ENCODE results near the gene PTRHD1. TPM values are rescaled to one million over a fixed set of nuclear protein-coding genes. Genes with fewer than 3 reads are reported as not detected.
"Not testable (repeated sequence)": the region's sequence is repeated elsewhere in the genome, so short reads cannot be mapped to it uniquely, and the experiment has no call there.

The PTRHD1 gene
- polyA plus RNA-seq, 1 donor = 33.7 TPM

DNA sequence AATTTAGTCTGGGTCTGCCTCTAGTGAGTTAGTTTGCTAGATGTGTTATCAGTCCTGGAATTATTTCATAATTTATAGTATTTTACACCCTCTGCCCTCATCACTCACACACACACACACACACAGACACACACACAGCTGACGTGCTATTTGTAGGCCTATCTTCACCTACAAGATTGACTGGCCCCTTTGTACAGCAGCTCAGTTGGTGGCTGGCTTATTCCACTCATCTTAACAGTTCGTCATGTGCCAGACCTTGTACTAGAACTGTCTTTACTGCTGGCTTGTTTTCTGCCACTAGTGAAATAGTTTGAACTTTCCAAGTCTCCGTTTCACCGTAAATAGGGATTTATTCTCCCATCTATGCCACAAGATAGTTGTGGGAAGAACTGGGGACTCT, 21.3 kb upstream of the PTRHD1 start:
- DNase-seq = no peak

DNA sequence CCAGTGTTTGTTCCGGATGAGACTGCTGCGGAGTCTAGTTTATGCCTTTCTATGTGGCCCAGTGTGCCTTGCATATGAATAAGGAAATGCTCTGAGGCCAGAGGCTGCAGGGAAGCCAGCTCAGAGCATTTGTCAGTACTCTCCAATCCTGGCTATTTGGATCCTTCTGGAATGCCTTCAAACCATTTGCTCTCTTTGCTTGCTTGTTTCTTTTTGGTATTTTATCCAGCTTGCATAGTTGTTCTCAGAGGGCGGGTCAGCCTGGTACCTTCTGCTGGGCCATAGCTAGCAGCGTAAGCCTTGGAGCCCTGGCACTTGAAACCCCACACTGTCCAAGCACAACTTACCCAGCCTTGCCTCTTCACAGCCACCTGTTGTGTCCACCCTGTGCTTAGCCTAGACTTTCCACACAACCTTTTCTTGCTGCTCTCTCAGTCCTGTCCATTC, 20.5 kb upstream of the PTRHD1 start:
- DNase-seq = no peak

DNA sequence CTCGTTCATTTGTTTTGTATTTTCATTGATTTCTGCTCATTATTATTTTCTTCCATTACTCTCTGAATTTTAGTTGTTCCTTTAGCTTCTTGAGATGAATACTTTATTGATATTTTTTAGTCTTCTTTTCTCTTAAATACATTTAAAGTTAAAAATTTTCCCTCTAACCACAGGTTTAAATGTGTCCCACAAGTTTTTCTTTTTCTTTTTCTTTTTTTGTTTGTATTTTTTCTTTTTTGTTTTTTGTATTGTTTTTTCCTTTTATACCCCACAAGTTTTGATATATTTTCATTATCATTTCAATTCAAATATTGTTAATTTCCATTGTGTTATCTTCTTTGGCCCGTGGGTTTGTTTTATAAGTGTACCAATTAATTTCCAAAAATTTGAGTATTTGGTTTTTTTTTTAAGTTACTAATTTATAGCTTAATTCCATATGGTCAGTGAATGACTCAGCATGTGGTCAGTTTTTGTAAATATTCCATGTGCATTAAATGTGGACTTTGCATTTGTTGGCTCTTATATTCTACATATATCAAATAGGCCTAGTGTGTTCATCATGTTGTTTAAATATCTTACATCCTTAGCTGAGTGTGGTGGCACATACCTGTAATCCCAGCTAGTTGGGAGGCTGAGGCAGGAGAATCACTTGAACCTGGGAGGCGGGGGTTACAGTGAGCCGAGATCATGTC, 16.3 kb upstream of the PTRHD1 start:
- no peak for DNase-seq

DNA sequence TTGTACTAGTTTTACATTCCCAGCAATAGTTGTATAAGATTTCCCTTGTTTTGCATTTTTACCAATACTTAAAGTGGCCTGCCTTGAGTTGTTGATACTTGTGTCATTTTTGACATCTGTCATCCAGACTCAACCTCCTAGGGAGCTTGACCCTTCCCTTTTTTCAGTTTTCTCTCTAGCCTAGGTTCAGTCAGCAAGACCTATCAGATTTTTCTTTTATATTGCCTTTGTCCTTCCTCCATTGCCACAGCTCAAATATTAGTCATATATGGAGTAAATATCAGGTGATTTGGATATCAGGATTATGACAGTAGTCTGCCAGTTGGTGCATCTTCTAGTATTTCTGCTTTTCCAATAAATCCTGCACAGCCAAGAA, 13.5 kb upstream of the PTRHD1 start:
- no peak for DNase-seq

DNA sequence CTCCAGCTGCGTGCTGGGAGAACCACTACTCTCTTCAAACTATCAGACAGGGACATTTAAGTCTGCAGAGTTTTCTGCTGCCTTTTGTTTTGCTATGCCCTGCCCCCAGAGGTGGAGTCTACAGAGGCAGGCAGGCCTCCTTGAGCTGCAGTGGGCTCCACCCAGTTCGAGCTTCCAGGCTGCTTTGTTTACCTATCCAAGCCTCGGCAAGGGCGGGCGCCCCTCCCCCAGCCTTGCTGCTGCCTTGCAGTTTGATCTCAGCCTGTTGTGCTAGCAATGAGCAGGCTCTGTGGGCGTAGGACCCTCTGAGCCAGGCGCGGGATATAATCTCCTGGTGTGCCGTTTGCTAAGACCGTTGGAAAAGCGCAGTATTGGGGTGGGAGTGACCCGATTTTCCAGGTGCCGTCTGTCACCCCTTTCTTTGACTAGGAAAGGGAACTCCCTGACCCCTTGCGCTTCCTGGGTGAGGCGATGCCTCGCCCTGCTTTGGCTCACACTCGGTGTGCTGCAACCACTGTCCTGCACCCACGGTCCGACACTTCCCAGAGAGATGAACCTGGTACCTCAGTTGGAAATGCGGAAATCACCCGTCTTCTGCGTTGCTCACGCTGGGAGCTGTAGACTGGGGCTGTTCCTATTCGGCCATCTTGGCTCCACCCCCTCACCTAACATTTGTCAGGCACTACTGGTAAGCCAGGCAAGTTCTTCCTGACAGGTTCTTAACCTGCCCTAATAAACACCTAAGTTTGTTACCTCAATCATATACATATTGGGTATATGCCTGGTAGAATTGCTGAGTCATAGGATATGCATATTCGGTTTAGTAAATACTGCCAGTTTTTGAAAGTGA, 12.8 kb upstream of the PTRHD1 start:
- DNase-seq = not testable (repeated sequence)

DNA sequence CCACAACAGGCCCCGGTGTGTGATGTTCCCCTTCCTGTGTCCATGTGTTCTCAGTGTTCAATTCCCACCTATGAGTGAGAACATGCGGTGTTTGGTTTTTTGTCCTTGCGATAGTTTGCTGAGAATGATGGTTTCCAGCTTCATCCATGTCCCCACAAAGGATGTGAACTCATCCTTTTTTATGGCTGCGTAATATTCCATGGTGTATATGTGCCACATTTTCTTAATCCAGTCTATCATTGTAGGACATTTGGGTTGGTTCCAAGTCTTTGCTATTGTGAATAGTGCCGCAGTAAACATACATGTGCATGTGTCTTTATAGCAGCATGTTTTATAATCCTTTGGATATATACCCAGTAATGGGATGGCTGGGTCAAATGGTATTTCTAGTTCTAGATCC, 7.3 kb upstream of the PTRHD1 start:
- not testable (repeated sequence) for DNase-seq

DNA sequence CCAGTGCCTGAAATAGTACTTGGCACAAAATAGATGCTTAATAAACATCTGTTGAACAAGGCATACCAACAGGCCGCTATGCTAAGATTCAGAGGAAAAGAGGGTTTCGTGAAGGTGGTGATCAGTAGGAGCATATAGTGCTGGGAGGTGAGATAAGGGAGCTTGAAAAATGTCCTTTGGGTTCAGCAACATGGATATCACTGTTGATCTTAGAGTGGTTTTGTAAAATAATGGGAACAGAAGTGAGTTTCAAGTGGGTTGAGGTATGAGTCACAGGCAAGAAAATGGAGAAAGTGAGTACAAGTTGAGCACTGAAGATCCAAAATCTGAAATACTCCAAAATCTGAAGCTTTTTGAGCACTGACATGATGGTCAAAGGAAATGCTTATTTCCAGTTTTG, 4.5 kb upstream of the PTRHD1 start:
- no peak for DNase-seq

DNA sequence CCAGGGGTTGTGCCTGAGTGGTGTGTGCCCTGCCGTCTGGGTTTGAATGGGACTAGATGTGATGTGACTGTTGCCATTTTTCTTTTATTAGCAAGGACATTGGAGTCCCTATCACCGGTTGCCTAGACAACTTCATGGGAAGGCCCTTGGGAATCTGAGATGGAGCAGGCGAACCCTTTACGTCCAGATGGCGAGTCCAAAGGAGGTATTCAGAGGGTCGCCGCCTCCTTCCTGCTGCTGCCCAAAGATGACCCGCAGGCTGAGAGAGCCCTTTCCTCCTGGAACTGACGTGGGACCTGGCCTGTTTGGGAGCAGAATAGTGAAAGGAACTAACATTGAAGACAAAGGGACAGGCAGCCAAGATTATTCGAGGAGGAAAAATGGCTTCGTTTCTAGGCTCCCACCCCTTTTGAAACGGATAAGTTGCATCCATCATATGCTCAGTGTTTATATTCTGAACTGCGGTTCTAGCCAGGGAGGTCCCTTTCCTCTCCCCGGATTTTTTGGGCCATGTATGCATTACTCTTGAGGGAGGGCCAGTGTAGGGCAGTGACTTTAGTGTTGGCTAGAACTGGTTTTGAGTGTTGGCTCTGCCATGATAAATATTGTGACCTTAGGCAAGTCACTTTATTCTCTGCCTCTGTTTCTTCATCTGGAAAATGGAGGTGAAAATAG, 707 bp upstream of the PTRHD1 start:
- DNase-seq = no peak

DNA sequence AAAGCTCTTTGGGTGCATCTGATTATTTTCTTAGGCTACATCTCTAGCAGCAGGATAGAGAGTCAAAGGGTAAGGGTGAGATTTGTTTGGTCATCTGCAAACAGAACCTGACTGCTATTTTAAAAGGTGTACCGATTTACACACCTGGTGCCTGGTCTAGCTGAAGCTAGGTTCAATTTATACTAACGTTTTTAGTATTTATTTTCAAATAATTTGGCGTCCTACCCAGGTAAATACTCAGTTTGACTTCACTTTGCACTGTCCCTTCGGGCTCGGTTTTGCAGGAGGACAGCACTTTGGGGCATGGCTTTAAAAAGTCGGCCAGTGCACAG, 683 bp downstream of the PTRHD1 start:
- no peak for DNase-seq

DNA sequence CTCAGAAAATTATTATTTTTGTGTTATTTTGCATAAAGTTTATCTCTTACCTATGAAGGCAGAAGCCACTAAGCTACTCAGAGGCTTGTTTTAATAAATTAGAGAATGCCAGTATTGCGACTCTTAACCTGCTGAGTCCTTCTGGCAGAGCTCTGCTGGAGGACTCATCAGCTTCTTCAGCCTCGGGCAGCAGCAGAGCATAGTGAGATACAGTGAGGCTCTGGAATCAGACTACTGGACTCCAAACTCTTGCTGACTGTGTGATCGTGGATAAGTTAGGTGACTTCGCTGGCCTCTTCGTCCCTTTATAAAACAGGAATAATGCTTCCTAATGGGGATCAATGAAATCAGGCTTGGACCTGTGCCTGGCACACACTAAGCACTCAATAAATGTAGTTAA, 1.7 kb downstream of the PTRHD1 start:
- no peak for DNase-seq

DNA sequence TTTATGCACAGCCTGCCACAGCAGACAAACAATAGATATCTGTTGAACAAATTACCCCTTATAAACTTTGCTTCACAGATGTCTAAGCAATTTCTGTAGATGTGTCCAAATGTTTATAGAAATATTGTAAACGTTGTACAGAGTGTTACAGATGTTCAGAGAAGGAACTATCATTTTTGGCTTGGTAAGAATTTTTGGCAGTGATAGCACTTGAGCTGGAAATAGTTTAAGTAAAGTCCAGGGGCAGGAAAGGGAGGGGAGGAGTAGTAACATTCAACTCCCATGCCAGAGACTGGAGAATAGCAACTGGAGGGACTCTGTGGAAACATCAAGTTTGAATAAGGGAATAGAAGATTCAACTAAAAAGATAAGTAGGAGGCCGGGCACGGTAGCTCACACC, 4.4 kb downstream of the PTRHD1 start:
- DNase-seq = no peak

DNA sequence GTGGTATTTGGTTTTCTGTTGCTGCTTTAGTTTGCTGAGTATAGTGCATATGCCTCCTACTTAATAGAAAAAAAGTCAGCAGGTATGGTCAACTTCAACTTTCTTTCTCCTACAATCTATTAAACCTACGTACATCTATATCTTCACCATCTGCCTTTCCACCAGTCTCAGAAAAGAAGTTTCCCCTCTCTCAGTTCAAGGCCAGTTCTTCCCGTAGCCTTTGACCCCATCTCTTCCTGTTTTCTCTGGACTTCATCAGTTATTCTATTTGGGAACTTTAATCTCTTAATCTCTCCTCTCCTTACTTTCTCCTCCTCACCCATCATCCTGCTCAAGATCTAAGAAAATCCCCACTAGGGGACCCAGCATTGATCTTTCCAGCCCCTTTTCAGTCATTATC, 5.7 kb downstream of the PTRHD1 start:
- no peak for DNase-seq

DNA sequence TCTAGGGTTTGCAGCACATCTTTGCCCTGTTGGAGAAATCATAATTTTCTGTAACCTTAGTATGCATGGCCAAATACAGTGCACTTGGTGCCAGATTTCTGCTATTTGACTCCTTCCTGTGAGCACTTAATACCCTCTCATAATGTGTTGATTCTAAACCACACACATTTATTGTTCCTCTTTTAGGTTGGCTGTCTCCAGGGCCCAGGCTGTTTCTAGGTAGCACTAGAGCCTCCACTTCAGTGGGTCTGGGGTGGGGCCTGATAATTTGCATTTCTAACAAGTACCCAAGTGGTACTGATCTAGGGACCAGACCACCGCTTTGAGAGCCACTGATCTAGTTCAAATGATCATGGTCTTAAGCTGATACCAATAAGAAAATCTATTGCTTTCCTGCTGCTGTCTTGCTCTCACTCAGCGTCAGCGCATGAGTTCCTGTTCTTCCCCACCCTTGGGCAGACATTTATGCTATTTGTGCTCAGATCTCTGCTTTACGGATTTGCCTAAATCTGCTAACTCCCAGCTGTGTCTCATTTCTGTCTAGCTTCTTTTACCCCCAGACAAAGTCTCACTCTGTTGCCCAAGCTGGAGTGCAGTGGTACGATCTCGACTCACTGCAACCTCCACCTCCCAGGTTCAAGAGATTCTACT, 7.4 kb downstream of the PTRHD1 start:
- no peak for DNase-seq

DNA sequence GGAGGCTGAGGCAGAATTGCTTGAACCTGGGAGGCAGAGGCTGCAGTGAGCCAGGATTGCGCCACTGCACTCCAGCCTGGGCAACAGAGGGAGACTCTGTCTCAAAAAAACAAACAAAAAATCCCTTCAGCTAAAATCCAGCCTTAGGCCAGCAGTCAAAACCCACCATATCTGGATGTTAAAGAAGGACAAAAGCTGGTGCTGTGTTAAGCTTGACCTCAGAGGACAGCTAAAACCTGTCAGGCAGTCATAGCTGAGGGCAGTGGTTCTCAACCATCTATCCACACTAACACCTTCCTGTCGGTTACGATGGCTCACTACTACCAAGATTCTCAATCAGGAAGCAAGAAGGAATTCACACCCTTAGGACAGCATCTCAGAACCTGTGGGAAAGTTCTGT, 9.6 kb downstream of the PTRHD1 start:
- DNase-seq = no peak

DNA sequence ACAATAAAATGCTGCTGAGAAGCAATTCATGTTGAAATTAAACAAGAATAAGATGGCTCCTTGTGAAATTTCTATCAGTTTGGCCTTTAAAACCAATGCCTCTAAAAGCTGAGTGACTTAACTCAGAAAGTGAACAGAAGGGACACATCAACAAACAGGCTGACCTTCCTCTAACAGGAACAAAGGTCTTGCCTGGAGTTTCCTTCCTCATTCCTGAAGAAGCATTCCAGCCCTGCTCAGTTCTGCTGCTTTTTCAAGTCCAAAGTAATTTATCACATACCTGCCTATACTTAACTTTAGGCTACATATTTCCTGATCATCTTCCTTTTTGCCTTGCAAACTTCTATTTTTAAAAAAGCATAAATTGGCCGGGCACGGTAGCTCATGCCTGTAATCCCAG, 14.1 kb downstream of the PTRHD1 start:
- no peak for DNase-seq

DNA sequence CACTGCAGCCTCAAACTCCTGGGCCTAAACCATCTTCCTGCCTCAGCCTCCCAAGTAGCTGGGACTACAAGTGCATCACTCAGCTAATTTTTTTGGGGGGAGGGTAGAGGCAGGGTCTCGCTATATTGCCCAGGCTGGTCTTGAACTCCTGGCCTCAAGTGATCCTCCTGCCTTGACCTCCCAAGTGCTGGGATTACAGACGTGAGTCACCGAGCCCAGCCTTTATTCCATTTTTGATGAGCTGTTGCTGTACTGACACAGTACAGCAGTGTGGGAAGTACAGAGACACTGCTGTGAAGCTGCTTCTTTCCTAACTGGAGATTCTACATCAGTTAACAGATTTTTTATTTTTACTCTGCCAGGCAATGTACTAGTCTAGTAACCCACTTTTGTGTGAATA, 18.8 kb downstream of the PTRHD1 start:
- no peak for DNase-seq

DNA sequence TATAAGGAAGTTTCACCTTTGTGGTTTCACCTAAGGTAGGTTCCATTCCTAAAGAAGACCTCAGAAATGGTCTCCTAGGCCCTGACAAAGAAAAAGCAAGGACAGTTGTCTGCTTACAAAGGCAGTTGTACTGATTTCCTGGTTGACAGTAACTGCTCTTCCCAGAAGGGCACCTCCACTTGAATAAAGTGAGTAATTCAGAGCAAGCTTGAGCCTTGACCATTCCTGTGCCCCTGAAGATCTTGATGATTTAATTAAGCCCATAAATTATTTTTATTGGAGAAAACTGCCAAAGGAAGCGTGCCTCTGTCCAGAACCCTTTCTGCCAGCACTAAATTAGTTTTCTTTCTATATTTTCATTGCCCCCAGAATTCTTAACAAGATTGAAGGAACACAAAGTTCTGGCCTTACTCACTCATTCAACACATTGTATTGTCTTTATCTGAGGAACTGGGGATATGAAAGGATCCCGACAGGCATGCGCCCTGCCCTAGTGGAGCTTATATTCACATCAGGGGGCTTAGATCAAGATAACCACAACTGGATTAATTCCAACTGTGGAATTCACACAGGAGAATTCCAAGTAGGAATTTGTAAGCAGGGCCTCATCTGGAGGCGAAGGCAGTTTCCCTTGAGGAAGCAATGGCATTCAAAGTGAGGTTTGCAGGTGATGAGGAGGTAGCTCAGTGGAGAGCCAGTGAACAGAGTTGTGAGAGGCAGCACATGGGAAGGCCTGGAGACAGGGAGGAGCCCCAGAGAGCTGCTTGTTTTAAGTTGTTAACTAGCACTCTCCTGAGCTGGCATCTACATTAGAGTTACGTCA, 21.2 kb downstream of the PTRHD1 start:
- no peak for DNase-seq

DNA sequence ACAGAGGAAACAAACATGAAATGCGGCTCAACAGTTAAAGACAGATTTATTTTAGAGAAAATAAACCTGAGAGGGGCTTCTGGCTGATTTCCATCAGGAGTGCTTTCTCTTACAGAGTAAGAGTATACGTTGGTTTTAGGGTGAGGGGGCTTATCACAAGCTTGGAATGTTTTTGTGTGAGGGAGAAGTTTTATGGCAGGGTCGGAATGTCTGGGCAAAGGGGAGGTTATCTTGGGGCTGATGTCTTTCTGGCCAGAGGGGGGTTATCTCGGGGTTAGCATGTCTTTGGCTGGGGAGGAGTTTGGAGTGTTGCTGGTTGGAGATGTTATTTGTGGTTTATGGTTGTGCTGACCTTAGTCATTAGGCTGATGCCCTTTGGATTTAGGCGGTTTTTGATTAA, 22.1 kb downstream of the PTRHD1 start:
- DNase-seq = peak; percentile 57

DNA sequence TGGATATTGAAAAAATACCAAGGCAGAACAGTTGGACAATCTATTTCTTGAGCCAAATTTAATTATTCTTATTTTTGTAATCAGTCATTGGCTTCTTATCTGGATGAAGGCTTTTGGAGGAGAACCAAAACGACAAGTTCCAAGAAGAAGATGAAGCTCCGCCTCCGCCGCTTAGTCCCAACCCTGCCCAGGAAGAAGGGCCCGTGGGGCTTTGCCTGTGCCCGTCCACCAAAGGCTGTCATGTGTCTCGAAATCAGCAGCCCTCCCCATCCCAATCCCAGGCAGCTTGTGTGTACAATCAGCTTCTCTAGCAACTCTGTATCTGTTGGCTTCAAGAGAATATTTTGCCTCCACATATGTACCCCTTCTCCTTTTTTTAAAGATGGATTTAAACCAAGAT, 24.6 kb downstream of the PTRHD1 start:
- no peak for DNase-seq

DNA sequence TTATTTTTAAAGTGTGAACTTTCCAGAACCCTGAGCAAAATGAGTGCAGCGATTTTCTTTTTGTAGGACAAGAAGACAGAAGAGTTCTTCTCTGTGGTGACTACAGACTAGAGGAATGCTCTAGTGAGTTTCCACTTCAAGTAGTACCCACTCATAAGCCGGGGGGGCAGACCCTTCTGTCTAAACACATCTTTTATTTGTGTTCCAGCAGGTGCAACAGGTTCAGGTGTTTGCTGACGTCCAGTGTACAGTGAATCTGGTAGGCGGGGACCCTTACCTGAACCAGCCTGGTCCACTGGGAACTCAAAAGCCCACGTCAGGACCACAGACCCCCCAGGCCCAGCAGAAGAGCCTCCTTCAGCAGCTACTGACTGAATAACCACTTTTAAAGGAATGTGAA, 25.2 kb downstream of the PTRHD1 start:
- no peak for DNase-seq

DNA sequence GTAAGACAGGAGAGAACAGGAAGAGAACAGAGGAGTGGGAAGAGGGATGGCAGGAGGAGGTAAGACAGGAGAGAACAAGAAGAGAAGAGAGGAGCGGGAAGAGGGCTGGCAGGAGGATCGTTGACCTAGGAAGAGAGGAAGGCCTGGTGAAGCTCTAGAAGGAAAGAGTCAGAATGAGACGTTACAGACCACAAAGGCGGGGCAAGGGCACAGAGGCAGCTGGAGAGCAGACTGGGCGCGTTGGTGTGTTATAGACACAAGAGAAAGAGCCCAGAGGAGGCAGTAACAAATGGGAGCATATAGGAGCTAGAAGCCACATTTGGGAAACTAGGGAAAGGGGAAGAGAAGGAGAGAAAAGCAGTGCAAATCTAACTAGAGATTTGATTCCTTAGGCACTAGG, 26.6 kb downstream of the PTRHD1 start:
- no peak for DNase-seq

DNA sequence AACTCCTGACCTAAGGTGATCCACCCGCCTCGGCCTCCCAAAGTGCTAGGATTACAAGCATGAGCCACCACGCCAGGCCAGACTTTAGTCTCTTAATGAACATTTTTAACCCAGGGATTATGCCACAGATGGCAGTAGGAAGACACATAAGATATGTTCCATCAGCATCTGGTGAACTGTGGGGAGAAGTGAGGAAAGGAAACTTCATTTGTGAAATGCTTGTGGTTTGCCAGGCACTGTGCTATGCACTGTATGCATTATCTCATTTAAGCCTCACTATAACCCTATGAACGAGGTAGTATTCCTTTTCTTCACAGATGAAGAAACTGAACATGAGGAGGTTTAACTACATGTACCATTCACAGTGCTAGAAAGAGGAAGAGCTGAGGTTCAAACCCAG, 29.3 kb downstream of the PTRHD1 start:
- no peak for DNase-seq
